Measurements from ENCODE around the gene PPP3R2.

DNA sequence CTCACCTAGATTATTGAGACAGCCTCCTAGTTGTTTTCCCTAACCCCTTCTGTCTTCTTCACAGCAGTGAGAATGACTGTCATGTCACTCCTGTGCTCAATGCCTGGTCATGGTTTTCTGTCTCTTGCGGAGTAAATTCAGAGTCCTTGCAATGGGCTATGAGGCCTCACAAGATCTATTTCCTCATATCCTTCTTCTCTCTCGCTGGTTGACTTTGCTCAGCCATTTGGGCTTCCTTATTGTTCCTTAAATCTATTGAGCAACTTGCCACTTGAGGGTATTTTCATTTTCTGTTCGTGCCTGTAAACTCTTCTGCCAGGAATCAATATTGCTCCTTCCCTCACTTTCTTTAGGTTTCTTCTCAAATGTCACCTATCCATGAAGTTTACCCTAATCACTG, 9.0 kb downstream of the PPP3R2 start:
- TF ChIP-seq, protein P1, sequence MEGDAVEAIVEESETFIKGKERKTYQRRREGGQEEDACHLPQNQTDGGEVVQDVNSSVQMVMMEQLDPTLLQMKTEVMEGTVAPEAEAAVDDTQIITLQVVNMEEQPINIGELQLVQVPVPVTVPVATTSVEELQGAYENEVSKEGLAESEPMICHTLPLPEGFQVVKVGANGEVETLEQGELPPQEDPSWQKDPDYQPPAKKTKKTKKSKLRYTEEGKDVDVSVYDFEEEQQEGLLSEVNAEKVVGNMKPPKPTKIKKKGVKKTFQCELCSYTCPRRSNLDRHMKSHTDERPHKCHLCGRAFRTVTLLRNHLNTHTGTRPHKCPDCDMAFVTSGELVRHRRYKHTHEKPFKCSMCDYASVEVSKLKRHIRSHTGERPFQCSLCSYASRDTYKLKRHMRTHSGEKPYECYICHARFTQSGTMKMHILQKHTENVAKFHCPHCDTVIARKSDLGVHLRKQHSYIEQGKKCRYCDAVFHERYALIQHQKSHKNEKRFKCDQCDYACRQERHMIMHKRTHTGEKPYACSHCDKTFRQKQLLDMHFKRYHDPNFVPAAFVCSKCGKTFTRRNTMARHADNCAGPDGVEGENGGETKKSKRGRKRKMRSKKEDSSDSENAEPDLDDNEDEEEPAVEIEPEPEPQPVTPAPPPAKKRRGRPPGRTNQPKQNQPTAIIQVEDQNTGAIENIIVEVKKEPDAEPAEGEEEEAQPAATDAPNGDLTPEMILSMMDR (conservative IDR thresholded peaks at IDR 0.05 in 1 of 2, IDR thresholded peaks at IDR 0.05 in 1 of 2; ENCODE audit: extremely low read depth in 1 of 2, insufficient read depth in 1 of 2, low read depth in 1 of 2, low read length in 2 of 2) = no peak
- TF ChIP-seq EZH2 (IDR thresholded peaks at IDR 0.05; ENCODE audit: borderline replicate concordance, low read length) = no peak
